ENCODE results near the gene NUFIP1. TPM values are rescaled to one million over a fixed set of nuclear protein-coding genes. Genes with fewer than 3 reads are reported as not detected.
"Not testable (repeated sequence)": the region's sequence is repeated elsewhere in the genome, so short reads cannot be mapped to it uniquely, and the experiment has no call there.

Gene NUFIP1
- polyA plus RNA-seq (ENCODE audit: insufficient read length in 10 of 10) = 10 to 100 TPM in 1 of 10 donors, 1 to 10 TPM in 9; 6.5 to 10.8 (median 8.3) TPM
- long read RNA-seq, donor 1, partial matches to known transcripts = 0 of 1 reads
- long read RNA-seq, donor 1, other reads (novel, unspliced or antisense) = 0 of 1 reads
- long read RNA-seq, donor 2, partial matches to known transcripts = 0 of 1 reads
- long read RNA-seq, donor 2, other reads (novel, unspliced or antisense) = 0 of 1 reads
- long read RNA-seq, donor 3 = 0 reads
- long read RNA-seq, donor 4, partial matches to known transcripts = 0 of 3 reads
- long read RNA-seq, donor 4, other reads (novel, unspliced or antisense) = 0 of 3 reads
- long read RNA-seq, donor 5, partial matches to known transcripts = 0 of 2 reads
- long read RNA-seq, donor 5, other reads (novel, unspliced or antisense) = 0 of 2 reads
- long read RNA-seq, donor 6, partial matches to known transcripts = 0 of 1 reads
- long read RNA-seq, donor 6, other reads (novel, unspliced or antisense) = 0 of 1 reads
- long read RNA-seq, donor 7 = 0 reads
- long read RNA-seq, donor 8 = 0 reads
- long read RNA-seq, donor 9 = 0 reads

GRCh38 chr13:44989071-44989889, at the start of gene NUFIP1, which contains the start of gene GPALPP1:
NUFIP1 (minus strand) TSS chr13:44989471; CDS start chr13:44989436, 35 bp downstream.
GPALPP1 (plus strand) TSS chr13:44989538; CDS start chr13:44989655, 117 bp downstream.
- DNase-seq = peak; percentile 94 to 98 (median 94)

GRCh38 chr13:45036206-45036605, 46.9 kb upstream of the NUFIP1 start:
- DNase-seq = no peak

- DNase-seq = no peak
Measured at GRCh38 chr13:45034342-45034741, 45.1 kb upstream of the NUFIP1 start.

GRCh38 chr13:45024847-45025246, 35.6 kb upstream of the NUFIP1 start:
- no peak for DNase-seq

- DNase-seq = no peak
Measured at GRCh38 chr13:45021250-45021649, 32.0 kb upstream of the NUFIP1 start.

GRCh38 chr13:45019981-45020380, 30.7 kb upstream of the NUFIP1 start:
- DNase-seq = not testable (repeated sequence)

- no peak for DNase-seq
Measured at GRCh38 chr13:45016792-45017425, 27.6 kb upstream of the NUFIP1 start.

GRCh38 chr13:45015300-45015699, 26.0 kb upstream of the NUFIP1 start:
- no peak for DNase-seq

- DNase-seq = no peak
Measured at GRCh38 chr13:45011198-45011597, 21.9 kb upstream of the NUFIP1 start.

- DNase-seq = no peak
Measured at GRCh38 chr13:45007823-45008222, 18.6 kb upstream of the NUFIP1 start.

GRCh38 chr13:45007225-45007624, 18.0 kb upstream of the NUFIP1 start:
- DNase-seq = no peak

GRCh38 chr13:45004096-45004495, 14.8 kb upstream of the NUFIP1 start:
- DNase-seq = no peak

GRCh38 chr13:45003417-45003816, 14.1 kb upstream of the NUFIP1 start:
- DNase-seq = no peak

GRCh38 chr13:44989941-44990340, 670 bp upstream of the NUFIP1 start:
- DNase-seq = no peak

GRCh38 chr13:44978328-44978727, 10.9 kb downstream of the NUFIP1 start:
- DNase-seq = no peak

- DNase-seq = no peak
Measured at GRCh38 chr13:44976949-44977583, 12.2 kb downstream of the NUFIP1 start.

- DNase-seq = no peak
Measured at GRCh38 chr13:44976196-44976595, 13.1 kb downstream of the NUFIP1 start.

GRCh38 chr13:44974056-44974793, 15.0 kb downstream of the NUFIP1 start:
- peak in 2 of 3 donors; percentile 22 to 23 for DNase-seq

GRCh38 chr13:44972956-44973581, 16.2 kb downstream of the NUFIP1 start:
- DNase-seq = peak in 1 of 3 donors; percentile 32

Measured in muscle of back (tissue), 13 donors.